Mucosa of gallbladder (tissue), 1 donor: ENCODE results near the gene SV2B. TPM values are rescaled to one million over a fixed set of nuclear protein-coding genes. Genes with fewer than 3 reads are reported as not detected.

Source experiments
- DNase-seq: peaks from one replicate; pipeline ENCODE4 v3.0.0-alpha.2; 2020; ENCODE audit warnings: low spot score
- total RNA-seq: library from RNA; stranded (reverse); gene quantifications from one replicate; pipeline ENCODE4 v1.2.1, GENCODE V29; 2021
- donor health status: DM: no; HTN: no; CAD: no.

Gene SV2B
- total RNA-seq, 1 donor from 2014 or later = 0.35 TPM

GRCh38 chr15:91265416-91265940, 165.4 kb downstream of the SV2B start:
- DNase-seq = no peak

GRCh38 chr15:91268510-91268909, 168.5 kb downstream of the SV2B start:
- DNase-seq = no peak

- no peak for DNase-seq
Observed at GRCh38 chr15:91270747-91271146, 170.7 kb downstream of the SV2B start.

- peak; percentile 49 for DNase-seq
Observed at GRCh38 chr15:91271565-91272153, 171.6 kb downstream of the SV2B start.

GRCh38 chr15:91275844-91276243, 175.8 kb downstream of the SV2B start:
- no peak for DNase-seq

GRCh38 chr15:91278951-91279350, 178.9 kb downstream of the SV2B start:
- DNase-seq = no peak

- no peak for DNase-seq
Observed at GRCh38 chr15:91279486-91279885, 179.4 kb downstream of the SV2B start.

GRCh38 chr15:91281947-91282346, 181.9 kb downstream of the SV2B start:
- no peak for DNase-seq

GRCh38 chr15:91282486-91282885, 182.4 kb downstream of the SV2B start:
- DNase-seq = no peak

GRCh38 chr15:91283155-91283554, 183.1 kb downstream of the SV2B start:
- no peak for DNase-seq

- no peak for DNase-seq
Observed at GRCh38 chr15:91284758-91285466, 184.9 kb downstream of the SV2B start.

GRCh38 chr15:91289324-91289723, 189.3 kb downstream of the SV2B start:
- DNase-seq = no peak

- DNase-seq = no peak
Observed at GRCh38 chr15:91290553-91290952, 190.5 kb downstream of the SV2B start.

- no peak for DNase-seq
Observed at GRCh38 chr15:91291673-91292072, 191.6 kb downstream of the SV2B start.

- no peak for DNase-seq
Observed at GRCh38 chr15:91294344-91294743, 194.3 kb downstream of the SV2B start.

GRCh38 chr15:91294795-91295194, 194.7 kb downstream of the SV2B start:
- no peak for DNase-seq

- DNase-seq = no peak
Observed at GRCh38 chr15:91298101-91298500, 198.0 kb downstream of the SV2B start.

GRCh38 chr15:91302588-91303439, 202.8 kb downstream of the SV2B start:
- peak; percentile 38 for DNase-seq

- no peak for DNase-seq
Observed at GRCh38 chr15:91304210-91304609, 204.2 kb downstream of the SV2B start.

- no peak for DNase-seq
Observed at GRCh38 chr15:91304786-91305185, 204.7 kb downstream of the SV2B start.

- DNase-seq = no peak
Observed at GRCh38 chr15:91306144-91306543, 206.1 kb downstream of the SV2B start.

GRCh38 chr15:91307601-91308000, 207.5 kb downstream of the SV2B start:
- DNase-seq = no peak
